Measurements from ENCODE around the gene SCG5. TPM values are rescaled to one million over a fixed set of nuclear protein-coding genes. Genes with fewer than 3 reads are reported as not detected.

The SCG5 gene
- total RNA-seq, 1 donor from 2014 or later: 0.80 TPM

DNA sequence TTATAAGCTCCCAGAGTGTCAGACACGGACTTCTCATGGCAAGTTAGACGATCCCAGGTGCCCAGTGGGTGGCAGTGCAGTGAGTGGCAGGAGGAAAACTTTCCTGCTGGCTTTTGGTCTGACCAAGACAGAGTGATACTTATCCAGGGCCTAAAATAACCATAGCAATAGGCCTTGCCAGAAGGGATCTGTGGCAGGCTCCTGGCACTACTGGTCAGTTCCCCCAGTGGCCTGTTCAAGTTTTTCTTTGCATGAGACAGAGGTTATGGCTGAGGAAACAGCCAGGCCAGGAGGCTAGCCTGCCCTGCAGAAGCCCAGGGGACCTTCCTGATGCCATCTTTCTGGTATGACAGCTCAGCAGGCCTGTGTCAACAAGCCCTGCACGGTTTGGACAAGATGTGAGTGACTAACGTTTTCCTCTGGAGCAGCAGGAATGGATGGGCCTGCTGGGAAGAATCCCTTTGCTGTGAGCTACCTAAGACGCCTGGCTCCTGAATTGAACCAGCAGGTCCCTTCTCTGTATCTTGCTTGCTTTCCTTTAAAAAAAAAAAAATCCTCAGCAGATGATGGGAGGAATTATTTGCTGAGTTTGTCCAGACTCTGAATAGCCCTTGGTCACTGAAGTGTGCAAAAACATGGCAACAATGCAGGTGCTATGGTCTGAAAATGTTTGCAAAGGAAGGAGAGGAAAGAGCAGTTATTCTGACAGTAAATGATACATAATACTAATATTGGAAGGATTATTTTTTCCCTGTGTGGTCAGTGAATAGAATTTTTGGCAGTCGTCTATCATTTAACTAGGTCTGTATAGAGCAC, 18.0 kb downstream of the SCG5 start:
- peak; percentile 88 for ATAC-seq

DNA sequence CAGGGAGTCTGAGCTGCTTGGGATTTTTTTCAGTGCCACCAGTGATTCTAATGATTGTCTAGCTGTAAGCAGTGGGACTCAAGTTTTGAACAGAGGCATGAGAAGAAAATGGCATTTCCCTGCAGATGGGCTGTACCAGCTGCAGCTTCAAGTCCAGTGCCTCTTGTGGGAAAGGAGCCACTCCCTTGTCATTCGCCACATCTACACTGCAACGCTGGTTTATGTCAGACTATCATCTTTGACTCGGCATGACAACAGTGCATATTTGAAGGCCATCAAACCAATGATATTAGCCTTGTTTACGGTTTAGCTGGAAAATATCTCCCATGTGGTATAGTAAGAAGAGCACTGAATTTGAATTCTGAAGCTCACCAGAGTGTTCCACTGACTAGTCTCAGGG, 22.2 kb downstream of the SCG5 start:
- ATAC-seq: no peak

DNA sequence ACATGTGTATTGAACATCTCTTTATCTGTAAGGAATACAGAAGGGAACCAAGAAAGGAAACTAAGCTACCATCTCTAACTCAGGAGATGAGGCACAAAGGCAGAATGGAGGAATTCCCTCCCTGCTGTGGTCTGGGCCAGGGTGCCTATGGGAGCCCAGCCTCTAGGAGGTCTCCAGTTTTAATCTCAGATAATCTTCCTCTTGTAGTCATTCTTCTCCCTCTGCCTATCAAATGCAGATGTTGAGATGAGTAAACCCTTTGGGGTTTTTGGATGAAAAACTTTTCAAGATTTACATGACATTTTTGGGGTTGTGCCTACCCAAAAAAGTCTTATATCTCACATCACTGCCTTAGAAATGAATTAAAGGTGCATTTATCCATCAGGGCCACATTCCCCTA, 23.3 kb downstream of the SCG5 start:
- no peak for ATAC-seq

DNA sequence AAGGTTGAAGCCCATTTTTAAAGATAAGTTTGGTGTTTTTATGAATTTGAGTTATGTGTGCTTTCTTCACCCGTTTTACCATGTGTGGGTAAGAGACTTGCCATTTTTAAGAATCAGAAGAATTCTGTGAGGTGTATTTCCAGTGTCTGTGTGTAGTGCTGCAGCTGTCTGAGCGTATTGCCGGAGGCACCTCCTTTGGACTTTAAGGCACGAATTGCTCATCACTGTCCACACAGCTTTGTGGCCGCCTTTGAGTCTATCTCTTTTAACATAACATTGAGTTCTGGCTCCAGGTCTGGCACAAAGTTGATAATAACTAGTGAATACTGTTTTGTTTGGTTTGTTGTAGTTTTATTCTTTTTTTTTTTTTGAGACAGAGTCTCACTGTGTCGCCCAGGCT, 25.8 kb downstream of the SCG5 start:
- ATAC-seq: no peak

DNA sequence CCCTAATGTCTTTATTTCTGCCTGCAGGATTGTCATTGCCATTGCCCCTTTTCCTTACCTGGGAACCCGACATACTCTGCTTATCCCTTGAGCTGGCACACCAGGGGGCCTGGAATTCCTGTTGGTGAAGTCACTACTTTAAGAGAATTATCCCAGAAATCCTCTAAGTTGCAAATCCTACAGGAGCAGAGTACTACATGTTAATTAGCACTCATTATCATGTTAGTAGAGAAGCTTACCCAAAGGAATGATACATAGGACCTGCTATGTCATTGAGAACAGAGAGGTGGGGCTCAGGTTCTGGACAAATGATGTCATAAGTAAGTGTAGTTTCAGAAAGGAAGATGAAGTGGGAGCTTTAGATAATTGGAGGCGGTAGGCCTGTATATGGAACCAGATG, 27.4 kb downstream of the SCG5 start:
- no peak for ATAC-seq

DNA sequence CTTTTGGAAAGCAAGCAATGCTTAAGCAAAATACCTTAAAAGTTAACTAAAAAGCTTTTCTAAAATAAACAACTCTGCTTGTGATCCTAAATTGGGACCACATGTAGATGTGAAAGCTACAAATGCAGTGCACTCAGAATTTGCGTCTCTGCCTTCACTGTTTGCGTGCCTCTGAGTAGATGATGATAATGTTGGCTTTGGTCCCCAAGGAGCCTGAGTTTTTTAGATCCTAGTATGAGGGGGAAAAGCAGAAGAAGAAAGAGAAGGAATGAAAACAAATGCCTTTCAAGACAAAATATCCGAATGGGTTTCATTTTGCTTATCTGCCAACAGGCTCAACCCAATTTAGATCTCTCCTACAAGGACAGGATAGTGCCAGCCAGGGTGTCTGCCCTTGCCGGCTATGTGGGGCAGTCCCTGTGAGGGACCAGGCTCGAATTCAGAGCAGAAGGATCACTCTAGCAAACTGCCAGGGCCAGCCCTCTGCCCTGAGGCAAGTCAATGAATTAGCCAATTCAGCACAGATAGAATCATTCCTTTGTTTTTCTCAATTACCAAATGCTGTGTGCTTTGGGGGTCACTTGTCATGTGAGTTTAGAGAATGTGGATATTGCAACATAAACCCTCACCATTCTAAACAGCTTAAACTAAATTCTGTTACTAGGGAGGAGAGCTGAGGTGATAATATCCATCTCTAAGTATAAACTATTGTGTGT, 28.5 kb downstream of the SCG5 start:
- no peak for ATAC-seq

DNA sequence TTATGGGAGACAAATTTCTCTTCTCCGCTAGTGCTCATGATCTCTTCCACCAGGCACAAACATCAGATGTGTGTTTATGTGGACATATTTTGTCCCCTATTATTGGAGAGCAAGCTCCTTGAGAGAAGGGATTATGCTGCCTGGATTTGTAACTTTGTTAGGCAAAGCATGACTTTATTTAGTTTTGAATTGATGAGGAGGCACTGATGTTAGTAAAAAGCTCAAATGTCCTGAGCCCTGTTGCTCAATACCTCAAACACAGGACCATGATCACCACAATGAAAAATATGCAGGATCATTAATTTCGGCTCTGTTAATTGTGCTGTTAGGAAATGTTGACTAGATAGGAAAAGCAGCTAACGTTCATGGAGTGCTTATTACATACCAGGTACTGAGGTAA, 29.1 kb downstream of the SCG5 start:
- ATAC-seq: no peak

DNA sequence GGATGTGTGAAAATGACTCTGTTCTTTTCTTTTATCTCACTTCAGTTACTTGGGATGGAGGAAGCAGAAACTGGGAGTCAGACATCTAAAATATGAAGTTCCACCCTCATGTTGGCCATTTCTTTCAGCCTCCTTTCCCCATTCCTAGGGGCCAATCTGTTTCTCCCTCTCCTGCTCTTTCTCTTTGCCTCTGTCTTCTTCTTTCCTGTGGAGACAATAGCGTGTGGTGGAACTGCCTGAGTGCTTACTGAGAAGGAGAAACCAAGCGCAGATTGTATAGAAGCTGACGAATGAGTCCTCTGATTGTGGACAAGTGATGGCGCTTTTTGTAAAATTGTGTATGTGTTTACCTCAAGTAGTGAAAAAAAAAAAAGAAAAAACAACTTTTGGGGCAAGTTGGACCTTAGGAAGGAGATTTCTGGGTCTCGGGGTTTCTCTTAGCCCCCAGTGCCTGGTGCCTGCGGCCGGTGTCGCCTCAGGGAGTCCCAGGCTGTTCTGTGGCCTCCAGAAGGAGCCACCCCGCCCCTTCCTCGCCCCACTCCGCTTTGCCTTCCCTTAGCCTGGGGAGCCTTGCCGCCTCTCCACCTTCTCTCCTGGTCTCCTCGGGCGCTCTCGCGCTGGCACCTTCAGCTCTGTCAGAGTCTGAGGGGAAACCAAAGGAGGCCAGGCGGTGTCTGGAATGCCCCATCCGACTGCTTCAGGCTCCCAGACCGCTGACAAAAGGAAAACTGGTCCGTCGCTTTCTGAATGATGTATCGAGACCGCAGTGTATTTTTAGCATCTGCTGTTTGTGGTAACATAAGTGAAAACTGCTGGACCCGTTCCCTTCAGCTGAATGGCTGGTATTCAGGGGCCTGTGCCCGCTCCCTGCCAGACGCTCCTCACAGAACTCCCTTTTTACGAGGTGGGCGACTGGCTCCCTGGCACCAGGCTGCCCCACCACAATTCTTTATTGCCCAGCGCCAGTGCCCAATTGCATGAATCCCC, 30.1 kb downstream of the SCG5 start:
- no peak for ATAC-seq

DNA sequence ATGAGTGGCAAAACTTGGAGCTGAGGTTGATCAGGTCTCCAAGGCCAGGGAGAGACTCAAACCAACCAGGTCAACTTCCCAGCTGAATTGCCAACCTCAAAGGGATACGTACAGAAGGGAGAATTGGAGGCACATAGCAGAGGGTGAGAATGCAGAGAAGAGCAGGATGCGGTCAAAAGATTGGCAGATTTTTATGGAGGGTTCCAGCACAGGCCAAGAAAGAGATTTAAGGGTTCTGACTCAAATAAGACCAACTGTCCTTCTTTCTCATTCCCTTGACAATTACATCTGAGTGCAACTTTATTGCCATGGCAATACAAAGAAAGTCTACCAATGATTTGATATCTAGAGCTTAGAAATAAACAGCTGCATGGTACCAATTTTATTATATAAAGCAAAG, 33.2 kb downstream of the SCG5 start:
- no peak for ATAC-seq

DNA sequence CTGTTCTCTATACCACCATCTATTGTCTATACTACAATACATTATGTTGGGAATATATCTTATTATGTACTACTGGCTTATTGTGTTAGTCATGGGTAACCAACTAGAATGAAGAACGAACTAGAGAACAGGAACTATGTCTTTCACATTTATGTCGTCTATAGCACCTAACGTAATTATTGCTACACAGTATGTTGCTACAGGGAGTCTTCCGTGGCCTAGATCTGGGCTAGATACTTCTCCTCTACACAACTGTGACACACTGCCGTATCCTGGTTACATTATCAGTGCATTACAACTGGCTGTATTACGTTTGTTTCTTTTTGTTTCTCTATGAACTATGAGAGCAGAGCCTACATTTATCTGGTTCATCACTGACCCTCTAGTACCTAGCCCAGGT, 34.0 kb downstream of the SCG5 start:
- ATAC-seq: no peak

DNA sequence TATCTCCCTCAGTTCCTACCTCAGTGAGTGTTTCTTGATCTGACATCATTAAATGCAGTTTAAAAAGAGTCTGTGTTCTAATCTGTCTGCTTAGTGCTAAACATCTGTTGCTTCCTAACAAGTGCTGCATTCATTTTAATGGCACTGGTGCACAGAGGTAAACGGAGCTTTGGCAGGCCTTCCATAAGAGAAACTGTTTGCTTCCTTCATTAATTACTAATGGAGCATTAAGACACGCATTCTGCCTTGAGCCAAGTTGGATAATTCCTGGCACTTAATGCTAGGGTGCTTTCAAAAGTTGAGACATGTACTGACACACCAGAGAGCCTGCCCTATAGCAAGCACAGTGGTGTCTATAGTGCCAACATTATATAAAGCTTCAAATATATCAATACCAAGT, 34.7 kb downstream of the SCG5 start:
- peak; percentile 75 for ATAC-seq

DNA sequence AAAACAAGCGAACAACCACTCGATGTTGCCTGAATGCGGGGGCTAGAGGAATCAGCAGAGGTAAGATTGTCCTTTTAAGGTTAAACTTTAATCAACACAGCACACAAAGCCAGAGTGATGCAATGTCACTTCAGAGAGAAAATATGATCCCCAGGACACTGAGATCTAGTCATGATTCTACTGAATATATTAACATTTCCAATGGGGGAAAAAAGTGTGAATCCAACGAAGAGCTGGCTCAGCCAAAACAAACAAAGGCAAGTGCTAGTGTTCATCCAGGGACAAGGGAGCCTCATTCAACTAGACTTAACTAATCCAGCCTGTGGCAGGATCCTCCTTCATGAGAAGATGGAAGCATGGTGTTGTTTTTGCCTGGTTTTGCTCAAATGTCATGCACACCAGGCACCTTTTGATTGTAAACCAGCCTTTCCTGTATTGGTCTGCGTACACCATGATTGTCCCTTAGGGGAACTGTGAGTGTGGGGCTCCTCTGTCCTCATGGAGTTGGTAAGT, 35.8 kb downstream of the SCG5 start:
- ATAC-seq: no peak

DNA sequence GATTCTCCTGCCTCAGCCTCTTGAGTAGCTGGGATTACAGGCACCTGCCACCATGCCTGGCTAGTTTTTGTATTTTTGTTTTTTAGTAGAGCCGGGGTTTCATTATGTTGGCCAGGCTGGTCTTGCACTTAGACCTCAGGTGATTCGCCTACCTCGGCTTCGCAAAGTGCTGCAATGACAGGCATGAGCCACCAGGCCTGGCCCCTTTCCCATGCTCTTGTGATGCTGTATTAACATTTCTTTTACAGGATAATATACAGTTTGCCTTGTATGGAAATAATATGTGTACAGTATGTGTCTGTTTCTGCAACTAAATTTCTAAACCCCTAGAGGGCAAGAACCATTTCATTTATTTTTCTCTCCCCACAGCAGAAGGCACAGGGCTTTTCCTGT, 37.8 kb downstream of the SCG5 start:
- ATAC-seq: no peak

DNA sequence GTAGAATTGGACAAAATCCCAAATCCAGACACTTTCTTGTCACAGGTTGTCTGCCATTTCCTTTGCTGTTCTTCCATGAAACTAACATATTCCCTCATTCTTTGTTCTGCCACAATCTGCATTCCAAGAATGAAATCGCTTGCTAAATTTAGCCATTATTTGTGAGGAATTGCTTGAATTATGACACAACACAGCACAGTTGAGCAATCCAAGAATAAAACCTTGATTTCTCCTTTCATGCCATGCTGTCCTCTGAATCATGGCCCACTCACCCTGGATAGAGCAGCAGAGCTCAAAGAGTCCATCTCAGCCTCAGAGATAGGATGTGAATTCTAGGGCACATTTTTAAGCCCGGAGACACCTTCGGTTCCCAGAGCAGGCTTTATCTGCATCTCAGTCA, 41.1 kb downstream of the SCG5 start:
- ATAC-seq: no peak

DNA sequence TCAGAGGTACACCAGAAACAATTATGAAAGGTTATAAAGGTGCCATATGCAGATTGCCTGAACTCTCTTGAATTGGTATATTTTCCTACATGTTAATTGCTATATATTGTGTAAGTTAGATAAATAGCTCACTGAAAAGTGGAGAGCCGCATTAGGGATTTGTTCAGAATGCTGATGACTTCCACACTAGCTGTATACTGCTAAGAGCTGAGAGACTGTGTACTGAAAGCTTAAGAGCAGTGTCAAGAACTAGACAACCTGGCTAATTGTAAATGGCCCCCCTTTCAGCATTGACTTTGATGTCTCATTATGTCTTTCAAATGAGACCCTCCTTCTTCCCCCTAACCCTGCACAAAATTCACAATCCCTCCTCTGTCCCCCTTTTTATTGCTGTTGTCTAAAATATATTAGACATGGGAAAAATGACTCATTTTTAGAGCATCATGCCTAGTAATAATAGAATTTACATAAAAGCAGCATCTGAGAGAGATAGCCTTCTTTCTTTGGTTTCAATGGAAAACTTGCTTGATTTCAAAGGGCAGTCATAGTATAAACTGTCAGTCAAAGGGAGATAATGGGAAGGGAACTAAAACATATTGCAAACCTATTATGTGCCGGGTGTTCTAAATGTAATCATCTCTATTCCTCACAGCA, 41.6 kb downstream of the SCG5 start:
- no peak for ATAC-seq

DNA sequence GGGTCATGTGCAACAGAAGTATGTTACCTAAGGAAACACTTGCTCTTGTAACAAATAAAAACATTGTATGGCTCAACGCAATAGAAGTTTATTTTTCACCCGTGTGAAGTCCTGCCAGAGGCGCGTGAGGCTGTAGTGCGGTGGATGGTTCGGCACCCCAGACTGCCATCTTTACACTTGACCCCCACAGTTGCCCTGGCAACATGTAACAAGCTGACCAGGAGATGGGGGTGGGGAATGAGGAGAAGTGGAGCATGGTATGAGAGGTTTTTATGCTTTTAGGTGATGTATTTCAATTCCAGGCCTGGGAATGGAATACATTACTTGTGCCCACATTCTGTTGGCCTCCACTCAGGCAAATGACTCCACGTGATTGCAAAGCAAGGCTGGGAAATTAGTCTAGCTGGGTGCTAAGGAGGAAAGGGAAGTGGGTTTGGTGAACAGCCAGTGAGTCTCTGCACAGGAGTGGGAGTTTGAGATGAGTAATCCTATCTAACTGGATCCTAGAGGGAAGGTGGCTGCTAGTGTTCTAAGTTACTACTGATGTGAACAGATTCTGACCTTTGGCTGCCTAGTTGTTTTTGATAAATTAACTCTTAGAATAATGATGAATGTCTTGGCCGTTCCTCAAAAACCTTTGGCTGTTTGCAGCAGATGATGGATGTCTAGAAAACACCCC, 42.5 kb downstream of the SCG5 start:
- ATAC-seq: no peak

DNA sequence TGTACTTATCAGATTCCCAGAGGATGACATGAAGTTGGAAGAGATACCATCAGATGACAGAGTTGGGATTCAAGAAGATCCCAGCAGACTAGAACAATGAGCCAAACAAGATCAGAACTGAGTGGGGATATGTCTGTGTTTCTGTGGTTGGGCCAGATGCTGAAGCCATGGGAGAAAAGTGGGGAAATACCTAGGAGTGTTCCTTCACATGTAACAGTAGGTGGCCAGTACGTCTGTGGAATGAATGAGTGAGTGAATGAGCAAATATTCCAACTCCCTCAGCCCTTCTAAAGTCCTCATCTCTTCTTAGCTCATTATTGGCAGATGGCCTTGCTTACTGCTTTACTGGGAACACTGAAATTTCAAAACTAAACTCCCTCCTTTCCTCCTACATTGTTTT, 44.1 kb downstream of the SCG5 start:
- ATAC-seq: no peak

DNA sequence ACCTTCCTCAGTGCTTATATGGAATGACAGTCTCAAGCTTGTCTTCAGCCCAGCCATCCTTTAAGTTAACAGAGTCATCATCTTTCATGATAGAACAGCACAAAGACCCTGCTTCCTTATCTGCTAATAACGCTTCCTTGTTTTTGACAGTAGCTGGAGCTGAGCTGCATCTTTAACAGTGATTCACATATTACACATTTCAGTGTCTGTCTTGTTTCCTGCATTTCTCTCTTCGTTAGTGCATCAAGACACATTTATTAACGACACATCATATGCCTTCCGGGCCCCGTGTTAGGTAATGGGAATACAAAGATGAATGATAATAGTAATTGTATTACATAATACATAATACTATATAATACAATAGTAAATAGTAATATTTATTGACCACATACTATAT, 46.0 kb downstream of the SCG5 start:
- no peak for ATAC-seq

DNA sequence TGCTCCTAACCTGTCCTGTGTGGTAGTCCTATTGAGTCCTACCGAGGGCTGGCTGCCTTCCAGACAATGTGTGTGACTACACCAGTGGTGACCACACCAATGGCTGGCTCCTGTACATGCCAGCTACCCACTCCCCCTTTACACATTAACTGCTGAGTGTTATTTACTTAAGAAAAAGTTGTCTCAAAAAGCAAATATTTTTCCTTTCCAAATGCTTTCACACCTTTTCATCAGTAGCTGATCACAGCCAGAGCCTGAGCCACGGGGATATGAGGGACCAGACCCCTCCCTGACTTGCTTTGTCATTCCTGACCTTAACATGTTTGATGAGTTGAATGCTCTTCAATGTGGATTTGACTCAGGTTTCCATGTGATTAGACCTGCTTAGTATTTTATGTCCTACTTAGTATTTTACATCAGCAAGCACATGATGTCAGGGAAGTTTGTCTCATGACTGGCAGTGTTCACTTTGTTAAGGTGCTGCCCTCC, 46.7 kb downstream of the SCG5 start:
- no peak for ATAC-seq

DNA sequence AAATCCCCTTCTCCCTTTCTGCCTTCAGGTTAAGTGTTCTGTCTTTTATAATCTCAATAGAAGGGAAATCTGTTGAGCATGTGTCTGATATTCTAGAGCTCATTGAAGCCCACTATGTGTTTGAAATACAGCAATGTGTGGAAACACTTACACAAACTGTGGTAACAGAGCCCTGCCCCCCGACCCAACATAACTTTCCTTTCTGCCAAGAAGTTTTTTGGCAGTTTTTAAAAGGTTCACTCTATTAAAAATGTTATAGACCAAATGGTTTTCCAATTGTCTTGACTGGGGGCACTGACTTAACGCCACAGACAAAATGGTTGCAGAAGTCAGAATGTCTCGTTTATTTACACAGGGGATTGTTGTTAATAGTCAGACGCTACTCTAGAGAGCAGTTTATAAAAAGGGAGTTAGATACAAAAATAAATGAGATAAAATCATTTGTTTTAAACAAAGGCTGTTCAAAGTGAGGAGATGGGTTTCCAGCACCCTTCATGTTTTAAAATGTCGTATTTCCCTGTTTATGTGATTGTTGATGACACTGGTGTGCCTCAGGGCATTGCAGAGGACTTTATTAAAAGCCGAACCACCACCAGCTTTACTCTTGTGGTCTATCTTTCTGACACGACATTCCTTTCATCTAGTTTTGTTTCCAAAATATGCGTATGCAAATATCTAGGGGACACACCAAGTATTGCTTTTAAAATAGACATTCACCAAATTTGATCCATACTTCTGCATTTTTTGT, 49.6 kb downstream of the SCG5 start:
- no peak for ATAC-seq

DNA sequence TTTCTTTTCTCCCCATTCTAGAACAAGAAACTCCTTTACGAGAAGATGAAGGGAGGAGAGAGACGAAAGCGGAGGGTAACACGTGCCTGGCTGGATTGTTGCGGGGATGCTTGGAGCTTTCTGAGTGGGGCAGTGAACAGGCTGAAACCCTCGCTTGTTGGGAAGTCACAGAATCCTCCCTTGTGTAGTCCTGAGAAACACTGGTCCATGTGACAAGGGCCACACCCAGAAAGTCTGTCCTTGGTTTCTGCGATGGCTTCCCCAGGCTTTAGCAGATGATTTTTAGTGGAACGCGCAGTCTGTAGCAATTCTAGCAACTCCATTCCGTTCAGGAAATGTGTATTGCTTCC, 50.2 kb downstream of the SCG5 start:
- ATAC-seq: no peak

Data from esophagus mucosa (tissue), 1 donor.